ENCODE measurements around the gene NOTO.

NOTO gene

GRCh38 chr2:73258913-73259215 is 56.5 kb downstream of the NOTO start:
- DNase-seq = no peak

- DNase-seq = no peak
Measured at GRCh38 chr2:73259276-73259675, 56.9 kb downstream of the NOTO start.

GRCh38 chr2:73259704-73260337 is 57.4 kb downstream of the NOTO start:
- no peak for DNase-seq

GRCh38 chr2:73260338-73260984 is 58.1 kb downstream of the NOTO start:
- no peak for DNase-seq
